GM18520 (cell line): ENCODE data around the gene FOLR1.

Experiments
- ATAC-seq: cut with Tn5 transposase; IDR thresholded peaks from one replicate; pipeline ENCODE4 v1.9.1; 2021; ENCODE audit not compliant: unreplicated experiment

Gene FOLR1

DNA sequence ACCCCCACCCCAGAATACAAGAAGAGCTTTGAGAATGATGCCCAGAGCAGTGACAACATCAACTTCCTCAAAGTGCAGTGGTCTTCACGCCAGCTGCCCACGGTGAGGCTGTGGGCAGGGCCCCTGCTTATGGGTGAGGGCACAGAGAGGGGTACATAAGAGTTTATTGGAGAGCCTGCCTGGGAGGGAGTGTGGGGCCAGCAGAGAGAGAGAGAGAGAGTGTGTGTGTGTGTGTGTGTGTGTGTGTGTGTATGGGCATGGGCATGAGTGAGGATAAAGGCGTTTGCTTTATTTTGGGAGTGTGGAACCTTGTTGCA, 42.5 kb downstream of the FOLR1 start:
- no peak for ATAC-seq

DNA sequence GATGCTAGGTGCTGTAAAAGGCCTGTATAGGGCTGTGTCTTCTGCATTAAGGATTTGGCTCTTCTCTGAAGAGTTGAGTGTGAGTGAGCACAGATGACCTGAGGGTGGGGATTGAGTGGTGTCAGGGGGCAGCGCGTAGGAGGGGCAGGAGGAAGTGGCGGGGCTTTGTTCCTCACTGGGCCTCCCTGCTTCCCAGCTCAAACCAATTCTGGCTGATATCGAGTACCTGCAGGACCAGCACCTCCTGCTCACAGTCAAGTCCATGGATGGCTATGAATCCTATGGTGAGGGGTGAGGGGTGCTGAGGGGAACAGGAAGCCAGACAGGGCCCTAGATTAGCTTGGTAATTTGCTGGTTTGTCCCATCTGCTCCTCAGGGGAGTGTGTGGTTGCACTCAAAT, 43.0 kb downstream of the FOLR1 start:
- no peak for ATAC-seq

DNA sequence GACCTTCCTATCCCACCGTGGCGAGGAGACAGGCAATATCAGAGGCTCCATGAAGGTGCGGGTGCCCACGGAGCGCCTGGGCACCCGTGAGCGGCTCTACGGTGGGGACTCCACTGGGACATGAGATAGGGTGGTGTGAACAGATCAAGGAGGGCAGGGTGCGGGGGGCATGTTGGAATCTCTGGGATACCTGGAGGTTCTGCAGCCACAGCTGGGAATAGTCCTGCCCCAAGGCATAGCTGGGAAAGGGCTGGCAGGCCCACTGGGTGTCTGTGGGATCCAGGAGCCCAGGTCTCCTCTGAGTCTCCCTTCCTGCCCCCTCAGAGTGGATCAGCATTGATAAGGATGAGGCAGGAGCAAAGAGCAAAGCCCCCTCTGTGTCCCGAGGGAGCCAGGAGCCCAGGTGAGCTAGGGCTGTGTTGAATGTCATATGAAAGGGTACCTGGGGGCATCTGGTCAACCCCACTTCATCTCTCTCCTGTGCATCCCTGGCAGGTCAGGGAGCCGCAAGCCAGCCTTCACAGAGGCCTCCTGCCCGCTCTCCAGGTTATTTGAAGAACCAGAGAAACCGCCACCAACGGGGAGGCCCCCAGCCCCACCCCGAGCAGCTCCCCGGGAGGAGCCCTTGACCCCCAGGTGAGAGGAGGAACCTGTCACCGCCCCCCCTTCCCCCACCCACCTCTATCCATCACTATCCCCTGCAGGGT, 43.6 kb downstream of the FOLR1 start:
- ATAC-seq: no peak

DNA sequence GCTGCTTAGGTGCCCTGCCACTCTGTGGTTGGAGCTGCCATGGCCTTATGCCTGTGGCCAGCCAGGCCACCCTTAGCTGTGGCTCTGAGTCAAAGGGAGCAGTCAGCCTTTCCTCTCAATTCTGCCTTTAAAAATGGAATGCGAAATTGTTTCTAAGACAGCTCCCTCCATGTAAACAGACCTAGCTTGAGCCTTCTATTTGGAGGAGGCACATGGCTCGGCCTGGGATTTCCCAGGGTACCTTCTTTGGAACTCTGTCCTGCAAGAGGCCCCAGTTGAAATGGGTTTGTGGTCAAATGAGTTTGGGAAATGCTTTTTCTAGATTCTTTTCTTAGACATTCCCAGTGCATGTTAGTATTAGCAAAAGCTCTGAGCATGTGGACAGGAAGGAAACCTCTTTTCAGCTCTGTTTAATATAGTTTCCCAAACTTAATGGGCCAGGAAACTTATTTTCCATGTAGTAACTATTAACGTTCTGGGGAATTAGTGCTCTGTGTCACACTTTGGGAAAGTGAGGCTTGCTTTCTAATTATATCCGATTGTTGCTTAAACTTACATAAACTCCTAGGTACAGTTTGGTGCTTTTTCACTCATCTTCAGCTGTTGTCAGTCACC, 44.2 kb downstream of the FOLR1 start:
- ATAC-seq: no peak

DNA sequence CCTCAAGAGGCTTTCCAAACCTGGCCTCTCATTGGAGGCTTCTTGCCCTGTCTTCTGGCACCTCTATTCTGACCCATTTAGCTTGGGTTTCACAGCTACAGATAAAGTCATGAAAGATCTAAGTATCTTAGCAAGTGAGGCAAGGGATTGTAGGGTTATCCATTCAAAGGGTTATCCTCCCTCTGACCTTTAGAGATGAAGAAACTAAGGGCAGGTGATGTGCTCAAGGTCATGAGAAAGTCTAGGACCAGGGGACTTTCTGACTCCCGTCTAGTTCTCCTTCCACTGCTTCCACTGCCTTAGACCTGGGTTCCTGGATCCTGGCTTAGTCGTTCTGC, 44.8 kb downstream of the FOLR1 start:
- no peak for ATAC-seq

DNA sequence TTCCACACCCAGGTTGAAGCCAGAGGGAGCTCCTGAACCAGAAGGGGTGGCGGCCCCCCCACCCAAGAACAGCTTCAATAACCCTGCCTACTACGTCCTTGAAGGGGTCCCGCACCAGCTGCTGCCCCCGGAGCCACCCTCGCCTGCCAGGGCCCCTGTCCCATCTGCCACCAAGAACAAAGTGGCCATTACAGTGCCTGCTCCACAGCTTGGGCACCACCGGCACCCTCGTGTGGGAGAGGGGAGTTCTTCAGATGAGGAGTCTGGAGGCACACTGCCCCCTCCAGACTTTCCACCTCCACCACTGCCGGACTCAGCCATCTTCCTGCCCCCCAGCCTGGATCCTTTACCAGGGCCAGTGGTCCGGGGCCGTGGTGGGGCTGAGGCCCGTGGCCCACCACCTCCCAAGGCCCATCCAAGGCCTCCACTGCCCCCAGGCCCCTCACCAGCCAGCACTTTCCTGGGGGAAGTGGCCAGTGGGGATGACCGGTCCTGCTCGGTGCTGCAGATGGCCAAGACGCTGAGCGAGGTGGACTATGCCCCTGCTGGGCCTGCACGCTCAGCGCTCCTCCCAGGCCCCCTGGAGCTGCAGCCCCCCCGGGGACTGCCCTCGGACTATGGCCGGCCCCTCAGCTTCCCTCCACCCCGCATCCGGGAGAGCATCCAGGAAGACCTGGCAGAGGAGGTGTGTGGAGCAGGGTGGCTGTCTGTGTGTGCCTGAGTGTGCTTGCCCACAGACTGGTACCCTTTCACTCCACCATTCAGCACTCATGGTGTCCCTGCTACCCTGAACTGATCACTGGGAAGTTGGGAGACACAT, 45.4 kb downstream of the FOLR1 start:
- no peak for ATAC-seq

DNA sequence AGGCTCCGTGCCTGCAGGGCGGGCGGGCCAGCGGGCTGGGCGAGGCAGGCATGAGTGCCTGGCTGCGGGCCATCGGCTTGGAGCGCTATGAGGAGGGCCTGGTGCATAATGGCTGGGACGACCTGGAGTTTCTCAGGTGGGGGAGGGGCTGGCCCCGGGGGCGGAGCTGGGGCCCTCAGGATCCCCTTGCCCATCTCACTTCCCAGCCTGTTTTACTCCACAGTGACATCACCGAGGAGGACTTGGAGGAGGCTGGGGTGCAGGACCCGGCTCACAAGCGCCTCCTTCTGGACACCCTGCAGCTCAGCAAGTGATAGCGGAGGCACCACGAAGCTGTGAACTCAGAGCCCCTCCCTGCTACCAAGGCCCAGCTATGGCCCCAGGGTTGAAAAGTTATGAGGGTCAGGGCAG, 46.1 kb downstream of the FOLR1 start:
- no peak for ATAC-seq

DNA sequence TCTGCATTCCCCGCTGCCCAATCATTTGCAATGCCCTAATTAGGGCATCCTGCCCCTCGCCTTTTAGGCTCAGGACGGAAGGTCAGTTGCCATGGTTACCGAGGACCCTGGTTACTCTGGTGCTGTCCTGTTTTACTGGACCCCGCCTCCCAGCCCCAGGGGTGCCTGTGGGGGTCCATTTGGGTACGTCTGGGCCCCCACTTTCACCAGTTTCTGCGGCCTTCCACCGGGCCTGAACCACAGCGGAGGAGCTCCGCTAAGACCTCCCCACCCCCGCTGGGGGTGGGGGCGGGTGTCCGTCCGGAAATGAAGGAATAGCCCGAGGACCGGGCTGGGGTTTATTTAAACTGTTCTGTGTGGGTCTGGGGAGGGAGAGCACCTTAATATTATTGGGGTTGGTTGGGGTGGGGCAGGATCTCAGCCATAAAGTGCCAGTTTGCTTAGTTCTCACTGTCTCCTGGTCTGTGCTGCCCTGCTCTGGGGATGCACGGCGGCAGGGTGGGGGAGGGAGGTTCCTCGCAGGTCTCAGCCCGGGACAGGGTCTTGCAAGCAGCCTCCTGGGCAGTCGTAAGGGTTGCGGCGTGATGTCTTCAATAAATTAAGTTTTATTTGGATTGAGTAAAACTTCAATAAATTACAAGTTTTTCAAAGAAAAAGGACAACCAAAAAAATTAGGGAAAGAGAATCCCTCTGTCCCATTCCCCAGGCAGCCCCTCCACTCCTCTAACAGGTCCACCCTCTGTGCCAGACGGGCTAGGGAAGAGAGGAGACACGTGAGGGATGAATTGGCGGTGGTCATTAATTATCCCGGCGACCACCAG, 46.8 kb downstream of the FOLR1 start:
- no peak for ATAC-seq

DNA sequence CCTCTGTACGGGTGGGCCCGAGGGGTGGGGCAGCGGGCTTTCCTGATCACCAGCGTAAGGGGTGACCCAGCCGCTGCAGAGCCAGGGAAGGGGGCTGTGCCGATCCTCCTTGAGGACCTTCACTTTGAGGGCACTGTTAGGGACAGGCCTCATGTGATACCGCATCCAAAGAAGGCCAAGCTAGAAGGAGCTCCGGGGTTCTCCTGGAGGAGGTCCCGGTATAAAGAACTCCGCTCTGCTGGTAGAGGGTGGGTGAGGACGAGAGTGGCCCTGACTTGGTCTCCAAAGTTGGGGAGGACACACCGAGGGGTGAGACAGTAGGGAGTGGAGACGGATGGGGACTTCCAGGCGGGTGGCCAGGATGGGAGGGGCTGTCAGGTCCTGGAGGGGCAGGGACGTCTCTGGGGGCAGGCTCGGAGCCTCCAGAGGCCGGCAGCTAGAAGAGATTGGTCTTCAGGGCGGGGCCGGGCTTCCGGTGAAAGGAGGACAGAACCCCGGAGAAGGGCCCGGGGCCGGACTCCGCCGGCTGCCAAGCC, 47.4 kb downstream of the FOLR1 start:
- ATAC-seq: no peak

DNA sequence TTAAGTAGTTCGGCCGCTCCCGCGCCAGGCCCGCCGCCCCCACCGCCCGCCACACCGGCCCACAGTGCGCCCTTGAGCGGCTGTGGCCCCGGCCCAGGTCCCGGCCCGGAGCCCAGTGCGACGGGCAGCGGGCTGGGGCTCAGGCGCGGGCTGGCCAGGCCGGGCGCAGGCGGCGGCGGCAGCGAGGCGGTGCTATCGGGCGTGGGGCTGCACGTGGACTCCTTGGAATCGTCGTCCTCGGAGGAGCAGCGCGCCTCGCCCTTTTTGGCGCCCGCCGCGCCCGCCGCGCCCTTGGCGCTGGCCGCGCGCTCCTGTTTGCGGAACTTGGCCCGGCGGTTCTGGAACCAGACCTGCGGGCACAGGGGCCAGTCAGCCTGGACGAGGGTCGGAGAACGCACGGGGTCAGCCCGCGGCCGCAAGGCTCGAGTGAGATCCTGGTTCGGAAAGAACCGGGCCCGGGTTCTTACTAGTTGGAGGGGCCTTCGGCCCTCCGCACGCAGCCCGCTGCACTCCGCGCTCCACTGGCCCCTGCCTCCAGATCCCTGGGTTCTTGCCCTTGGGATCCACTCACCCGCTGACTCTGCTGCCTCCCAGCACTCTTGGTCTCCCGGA, 48.0 kb downstream of the FOLR1 start:
- ATAC-seq: no peak

DNA sequence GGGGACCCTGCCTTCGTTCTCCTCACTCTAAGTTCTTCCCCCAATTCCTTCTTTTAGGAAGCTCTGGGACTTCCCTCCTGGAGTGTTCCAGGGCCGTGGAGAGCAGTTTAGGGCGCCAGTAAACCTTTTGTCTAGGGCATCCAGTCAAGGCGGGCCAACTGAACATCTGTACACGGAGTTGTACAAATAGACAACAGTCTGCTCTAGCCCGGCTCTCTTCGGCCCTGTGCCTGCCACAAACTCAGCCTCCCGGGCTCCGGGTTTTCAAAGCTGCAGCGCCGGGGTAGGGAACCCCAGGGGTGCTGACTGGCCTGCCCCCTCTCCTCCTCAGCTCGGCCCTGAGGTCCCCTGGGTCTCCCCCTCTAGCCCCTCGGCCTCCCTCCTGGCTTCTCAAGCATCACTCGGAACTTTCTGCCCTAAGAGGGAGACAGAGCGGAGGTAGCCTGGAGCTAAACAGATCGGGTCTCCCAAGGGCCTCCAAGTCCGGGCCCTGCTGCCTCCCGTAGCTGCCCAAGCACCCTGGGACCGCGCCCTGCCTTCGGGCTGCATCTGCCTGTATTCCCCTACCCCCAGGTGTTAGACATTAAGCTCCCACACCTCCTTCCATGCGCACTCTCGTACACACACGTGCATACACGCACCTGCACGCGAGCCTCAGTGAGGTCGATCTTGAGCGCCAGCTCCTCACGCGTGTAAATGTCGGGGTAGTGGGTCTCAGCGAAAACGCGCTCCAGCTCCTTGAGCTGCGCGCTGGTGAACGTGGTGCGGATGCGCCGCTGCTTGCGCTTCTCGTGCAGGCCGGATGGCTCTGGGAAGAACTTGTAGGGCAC, 48.7 kb downstream of the FOLR1 start:
- ATAC-seq: no peak

DNA sequence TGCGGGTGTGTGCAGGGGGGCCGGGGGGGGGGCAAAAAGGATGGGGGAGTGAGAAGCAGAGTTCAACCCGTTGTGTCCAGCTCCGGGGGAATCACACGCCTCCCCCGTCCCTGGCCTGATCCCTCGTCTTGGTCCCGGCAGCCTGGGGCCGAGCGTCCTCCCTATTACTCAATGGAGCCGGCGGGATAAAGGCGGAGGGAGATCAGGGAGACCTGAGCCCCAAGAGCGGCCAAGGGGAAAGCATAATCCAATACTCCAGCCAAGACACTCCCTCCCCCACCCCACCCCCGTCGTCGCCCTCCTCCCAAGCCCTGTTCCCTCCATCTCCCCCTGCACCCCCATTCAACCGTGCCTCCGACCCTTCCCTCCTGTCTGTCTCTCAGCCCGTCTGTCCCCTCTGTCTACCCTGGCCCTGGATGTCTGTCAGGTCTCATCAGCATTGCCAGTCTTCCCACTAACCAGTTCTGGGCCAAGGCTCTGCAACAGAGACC, 49.4 kb downstream of the FOLR1 start:
- no peak for ATAC-seq

DNA sequence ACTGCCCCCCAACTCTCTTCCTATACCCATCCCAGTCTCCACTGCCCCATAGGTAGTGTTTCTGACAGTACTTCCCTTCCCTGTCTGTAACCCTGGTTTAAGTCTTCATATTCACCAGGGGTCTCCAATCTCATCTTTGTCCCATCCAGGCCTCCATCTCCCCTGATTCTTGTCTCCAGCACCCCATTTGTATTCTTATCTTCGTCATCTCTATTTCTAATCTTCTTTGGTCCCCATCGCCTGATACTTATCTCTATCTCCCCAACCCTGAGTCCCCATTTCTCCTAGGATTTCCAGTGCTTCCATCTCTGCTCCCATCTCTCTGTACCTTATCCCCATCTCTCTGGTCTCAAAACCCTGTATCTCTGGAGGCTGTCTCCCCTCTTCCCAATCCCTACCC, 50.2 kb downstream of the FOLR1 start:
- ATAC-seq: no peak

DNA sequence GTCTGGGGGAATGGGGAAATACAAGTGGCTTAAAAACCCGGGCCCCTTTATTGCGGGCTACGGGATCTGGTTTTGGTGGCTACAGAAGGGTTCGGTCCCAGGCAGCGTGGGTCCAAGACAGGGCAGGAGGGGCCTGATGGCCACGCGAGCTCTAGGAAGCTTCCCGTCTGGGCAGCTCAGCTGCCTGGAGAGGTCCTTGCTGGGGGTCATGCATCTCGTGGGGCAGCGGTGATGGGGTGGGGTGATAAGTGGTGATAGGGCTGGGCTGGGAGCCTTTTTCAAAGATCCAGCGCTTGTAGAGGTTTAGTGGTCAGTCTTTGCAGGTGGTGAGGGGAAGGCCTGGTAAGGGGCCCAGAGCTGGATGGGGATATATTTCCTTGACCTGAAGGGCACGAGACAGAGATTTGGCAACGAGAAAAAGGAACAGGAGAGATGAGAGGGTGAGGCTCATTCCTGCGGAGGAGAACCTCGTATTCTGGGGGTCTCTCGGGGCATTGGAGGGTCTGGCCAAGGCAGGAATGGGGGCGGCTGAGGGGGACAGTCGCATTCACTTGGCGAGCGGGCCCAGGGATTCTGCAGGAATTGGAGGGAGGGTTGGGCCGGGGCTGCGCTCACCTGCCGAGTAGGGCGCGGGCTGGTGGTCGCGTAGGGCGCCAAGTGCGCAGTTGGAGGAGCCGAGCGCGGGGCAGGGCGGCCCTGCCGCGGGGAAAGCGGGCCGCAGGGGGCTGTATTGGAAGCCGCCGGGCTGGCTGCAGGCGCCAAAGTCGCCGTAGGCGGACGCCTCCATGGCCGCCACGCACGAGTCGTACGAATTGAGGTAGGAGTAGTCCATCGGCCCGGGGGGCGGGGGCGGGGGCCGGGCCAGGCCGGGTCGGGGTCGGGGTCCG, 51.5 kb downstream of the FOLR1 start:
- ATAC-seq: no peak

DNA sequence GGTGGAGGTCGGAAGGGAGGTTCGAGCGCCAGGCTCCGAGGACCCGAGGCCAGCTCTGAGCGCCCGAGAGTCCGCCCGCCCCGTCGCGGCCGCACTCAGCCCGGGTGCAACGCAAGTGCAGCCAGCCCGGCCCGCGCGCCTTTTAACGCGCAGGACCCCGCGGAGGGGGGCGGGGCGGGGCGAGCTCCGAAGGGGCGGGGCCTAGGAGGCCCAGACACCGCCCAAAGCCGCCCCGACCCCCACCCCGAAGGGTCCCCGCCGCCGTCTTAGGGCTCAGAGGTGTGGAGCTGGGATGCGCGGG, 52.1 kb downstream of the FOLR1 start, which contains the start of gene PHOX2A:
Gene PHOX2A, minus strand, starts transcription at position 117 of the 301 bp plus-strand sequence. CDS start 172 bp downstream, outside the sequence.
- no peak for ATAC-seq

DNA sequence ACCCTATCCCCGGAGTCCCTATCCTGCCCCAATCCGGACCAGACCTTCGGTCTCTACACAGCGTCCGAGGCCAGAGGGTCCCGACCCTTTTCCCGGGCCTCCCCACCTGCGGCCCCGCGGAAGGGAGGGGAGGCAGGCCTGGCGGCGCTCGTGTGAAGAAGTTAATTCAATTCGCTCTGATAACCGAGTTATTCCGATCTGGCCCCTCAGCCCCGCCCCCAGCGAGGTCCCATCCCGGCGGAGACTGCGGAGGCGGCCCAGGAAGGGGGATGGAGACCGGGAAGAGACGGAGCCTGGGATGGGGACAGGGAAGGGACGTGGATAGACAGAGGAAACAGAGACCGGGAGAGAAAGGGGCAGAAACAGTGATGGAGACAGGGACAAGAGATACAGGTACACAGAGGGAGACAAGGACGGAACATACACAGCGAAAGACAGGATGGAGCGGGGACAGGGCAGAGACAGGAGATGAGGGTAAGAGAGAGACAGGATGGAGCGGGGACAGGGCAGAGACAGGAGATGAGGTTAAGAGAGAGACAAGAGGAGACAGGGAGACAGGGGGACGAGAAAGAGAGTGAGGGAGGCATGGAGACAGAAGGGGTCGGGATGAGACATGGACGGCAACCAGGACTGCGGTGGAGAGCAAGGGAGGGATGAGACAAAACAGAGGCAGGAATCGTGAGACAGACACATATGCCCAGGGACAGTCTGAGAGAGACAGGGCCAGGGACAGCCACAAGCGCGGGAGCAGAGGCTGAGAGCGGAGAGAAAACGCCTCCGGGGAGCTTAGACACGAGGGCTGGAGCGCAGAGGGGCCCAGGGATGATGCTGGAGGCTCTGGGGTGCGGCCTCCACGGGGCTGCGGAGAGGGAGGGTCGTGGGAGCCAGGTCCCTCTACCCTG, 52.7 kb downstream of the FOLR1 start:
- ATAC-seq: no peak

DNA sequence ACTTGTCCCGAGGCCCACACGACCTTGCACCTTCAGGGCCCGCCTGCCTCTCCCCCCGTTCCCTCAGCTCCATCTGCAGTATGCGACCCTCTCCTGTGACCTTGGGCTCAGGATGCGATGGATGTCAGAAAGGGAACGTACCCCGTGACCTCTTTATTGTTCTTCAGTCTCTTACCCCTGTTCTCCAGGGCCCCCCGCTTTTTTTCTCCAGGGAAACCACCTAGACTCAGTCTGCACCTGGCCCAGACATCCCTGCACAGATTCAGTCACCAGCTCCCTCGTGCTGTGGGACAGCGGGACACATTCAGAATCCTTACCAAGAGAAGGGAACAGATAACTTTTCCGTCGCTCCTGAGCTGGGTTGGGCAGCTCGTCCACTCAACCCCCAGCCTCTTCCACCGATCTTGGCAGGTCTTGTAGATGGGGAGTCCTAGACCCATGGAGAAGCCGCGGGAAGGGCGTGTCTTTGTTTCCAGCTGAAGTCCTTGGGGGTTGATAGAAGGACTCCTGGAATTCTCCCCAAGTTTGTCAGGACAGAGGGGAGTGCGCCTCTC, 53.4 kb downstream of the FOLR1 start:
- no peak for ATAC-seq
